Mononuclear cell (primary cell): ENCODE measurements around the gene RGS17. TPM values are rescaled to one million over a fixed set of nuclear protein-coding genes. Genes with fewer than 3 reads are reported as not detected.

Experiments used
- H3K27me3 ChIP-seq: 2 replicates; pipeline ENCODE4 v1.6.0; 2011; ENCODE audit warnings: low read length, control low read depth; ENCODE audit not compliant: insufficient read depth
- H3K4me1 ChIP-seq: 2 replicates; pipeline ENCODE4 v1.5.1; 2011; ENCODE audit warnings: mild to moderate bottlenecking, low read length, control low read depth; ENCODE audit not compliant: insufficient read depth
- H3K4me3 ChIP-seq: 2 replicates; pipeline ENCODE4 v1.5.1; 2011; ENCODE audit warnings: mild to moderate bottlenecking, low read length, moderate library complexity
- H3K9me3 ChIP-seq: 2 replicates; pipeline ENCODE4 v1.5.1; 2011; ENCODE audit warnings: low read depth, mild to moderate bottlenecking, control low read depth, low read length
- total RNA-seq: library from RNA; depleted of rRNA; stranded (reverse); fragments of >200 nt; gene quantifications from one replicate; pipeline ENCODE4 v1.2.3, GENCODE V29; 2012

The RGS17 gene
- total RNA-seq, 1 donor = not detected

DNA sequence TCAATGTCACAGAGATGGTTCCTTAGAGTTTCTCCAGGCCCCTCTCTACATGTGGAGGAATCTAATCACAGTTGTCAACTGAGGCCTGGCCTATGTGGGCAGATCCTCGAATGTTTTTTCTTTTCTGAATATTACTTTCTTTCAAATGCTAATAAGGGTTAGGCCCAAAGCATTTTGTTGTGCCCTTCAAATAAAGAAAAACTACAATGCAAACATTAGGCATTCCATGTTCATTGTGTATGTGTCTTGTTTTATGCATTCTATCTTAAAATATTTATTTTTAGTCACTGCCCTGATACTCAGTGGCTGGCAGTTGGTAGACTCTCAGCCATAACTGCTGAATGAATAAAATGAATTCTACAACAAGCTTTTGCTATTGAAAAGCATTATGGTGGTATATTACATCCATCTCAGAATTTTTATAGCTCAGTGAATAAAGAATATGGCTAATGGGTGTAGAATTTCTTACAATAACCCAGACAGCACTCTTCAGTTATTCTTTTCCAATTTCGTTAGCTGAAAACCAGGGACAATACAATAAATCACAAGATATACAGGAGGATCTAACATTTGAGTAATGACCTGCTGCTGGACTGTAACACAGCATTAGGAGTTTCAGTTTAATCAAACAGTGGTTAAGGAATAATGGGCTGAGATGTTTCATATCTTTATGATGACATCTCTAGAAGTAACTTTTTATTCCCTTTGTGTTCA, 28.3 kb downstream of the RGS17 start:
- Histone ChIP-seq H3K9me3 (no peaks in the 10 kb centered on the region), H3K4me1 (no peaks in the 10 kb centered on the region), H3K4me3 (no peak overlapping the region), H3K27me3 (no peaks in the 10 kb centered on the region)

DNA sequence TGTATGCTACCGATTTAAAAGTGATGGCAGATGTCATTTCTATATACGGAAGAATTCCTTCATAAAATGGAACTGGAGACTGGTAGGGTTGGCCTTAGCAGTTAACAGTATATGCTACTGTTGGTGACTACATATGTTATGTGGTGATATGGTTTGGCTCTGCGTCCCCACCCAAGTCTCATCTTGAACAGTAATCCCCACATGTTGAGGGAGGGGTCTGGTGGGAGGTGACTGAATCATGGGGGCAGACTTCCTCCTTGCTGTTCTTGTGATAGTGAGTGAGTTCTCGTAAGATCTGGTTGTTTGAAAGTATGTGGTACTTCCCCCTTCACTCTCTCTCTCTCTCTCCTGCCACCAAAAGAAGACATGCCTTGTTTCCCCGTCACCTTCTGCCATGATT, 29.6 kb downstream of the RGS17 start:
- Histone ChIP-seq H3K9me3 (no peaks in the 10 kb centered on the region), H3K4me1 (no peaks in the 10 kb centered on the region), H3K27me3 (no peaks in the 10 kb centered on the region), H3K4me3 (no peak overlapping the region)

DNA sequence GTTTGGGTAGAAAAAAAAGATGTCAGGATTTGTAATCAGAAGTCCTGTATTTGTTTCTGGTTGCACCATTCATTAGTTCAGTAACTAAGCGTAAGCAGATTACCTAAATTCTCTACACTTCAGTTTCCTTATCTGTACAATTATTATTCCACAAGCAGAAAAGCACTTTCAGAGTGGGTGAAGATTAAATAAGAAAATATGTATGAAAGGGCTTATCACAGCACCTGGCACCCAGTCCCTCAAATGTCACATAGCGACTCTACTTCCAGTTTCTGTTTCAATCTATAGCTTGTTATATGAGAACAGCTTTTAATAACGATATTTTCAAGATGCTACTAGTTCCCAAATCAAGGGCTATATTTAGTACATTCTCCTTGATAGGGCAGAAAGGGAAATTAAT, 31.4 kb downstream of the RGS17 start:
- no peaks in the 10 kb centered on the region for H3K4me1 ChIP-seq
- H3K4me3 ChIP-seq = no peak overlapping the region
- H3K27me3 ChIP-seq = no peaks in the 10 kb centered on the region
- no peaks in the 10 kb centered on the region for H3K9me3 ChIP-seq

DNA sequence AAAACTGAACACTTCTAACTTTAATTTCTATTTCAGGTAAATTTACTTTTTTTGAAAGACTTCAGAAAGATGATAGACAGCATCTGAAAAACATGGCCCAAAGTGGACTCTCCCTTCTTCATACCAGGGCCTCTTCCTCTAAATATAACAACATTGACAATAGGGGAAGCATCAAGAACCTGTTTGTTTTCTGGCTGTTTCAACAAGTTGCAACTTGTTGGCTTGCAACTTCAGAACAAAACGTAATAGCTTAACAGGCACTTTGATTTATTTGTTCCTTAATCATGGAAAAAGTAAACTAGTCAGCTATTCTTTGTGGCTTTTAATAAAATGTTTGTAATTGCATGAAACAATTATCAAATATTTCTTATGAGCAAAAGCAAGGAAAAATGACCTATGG, 34.3 kb downstream of the RGS17 start:
- H3K27me3 ChIP-seq = no peaks in the 10 kb centered on the region
- no peaks in the 10 kb centered on the region for H3K9me3 ChIP-seq
- H3K4me1 ChIP-seq = peaks cover 7% of the 10 kb centered on the region
- no peak overlapping the region for H3K4me3 ChIP-seq

DNA sequence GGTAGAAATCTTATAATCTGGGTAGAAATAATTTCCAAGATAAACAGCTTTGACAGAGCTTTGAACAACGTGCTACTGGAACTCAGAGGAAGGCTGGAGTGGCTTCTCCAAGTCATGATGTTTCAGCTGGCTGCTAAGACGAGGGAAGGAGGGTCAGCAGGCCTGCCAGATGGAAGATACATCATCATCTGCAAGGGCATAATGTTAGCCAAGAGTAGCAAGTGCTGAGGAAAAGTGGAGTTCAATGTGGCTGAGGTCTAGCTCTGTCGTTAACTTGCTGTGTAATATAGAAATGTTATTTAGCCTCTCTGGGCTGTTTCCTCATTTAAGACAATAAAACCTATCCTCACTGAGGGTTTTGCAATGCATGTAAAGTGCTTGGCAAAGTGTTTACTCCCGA, 35.1 kb downstream of the RGS17 start:
- H3K4me1 ChIP-seq = peaks cover 8% of the 10 kb centered on the region
- no peaks in the 10 kb centered on the region for H3K27me3 ChIP-seq
- no peak overlapping the region for H3K4me3 ChIP-seq
- H3K9me3 ChIP-seq = no peaks in the 10 kb centered on the region

DNA sequence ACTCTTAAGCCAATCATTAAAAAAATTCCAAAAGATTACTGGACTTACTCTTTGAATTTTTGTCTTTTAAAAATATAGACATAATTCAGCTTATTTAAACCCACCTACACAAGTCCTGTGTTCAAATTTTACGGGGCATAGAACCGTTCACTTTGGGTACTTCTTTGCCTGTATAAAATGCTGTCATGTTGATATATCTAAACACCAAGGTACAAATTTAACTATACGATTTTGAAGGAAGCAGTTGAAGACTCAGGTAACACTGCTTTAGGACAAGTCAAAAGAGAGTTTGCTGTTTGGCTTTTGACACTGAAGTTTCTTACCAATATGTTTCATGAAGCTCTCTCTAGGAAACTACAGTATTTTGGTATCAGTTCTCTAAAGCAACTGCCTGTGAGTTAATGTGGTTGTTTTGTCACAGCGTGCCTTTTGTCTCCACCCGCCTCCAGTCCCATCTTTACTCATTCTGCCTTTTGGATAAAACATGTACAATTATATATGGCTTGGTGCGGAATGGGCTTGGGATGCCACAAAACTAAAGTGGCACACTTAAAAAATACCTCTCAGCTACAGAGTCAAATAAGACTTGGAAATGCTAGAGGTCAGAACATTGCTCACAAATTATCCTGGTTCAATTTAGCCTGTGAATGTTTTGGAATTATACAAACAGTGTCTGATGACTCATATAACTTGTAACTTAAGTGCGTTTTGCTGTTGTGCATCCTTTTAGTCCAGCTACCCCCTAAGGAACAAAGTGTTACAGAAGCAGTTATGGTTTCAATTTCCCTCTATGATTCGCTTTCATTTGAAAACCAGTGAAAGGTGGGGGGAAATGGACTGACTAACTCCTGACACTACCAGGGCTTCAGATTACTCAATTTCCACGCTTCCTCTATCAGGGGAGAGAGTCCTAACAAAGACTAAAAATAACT, 38.7 kb downstream of the RGS17 start:
- Histone ChIP-seq H3K4me1 (peaks cover 14% of the 10 kb centered on the region), H3K4me3 (no peak overlapping the region), H3K9me3 (no peaks in the 10 kb centered on the region), H3K27me3 (no peaks in the 10 kb centered on the region)

DNA sequence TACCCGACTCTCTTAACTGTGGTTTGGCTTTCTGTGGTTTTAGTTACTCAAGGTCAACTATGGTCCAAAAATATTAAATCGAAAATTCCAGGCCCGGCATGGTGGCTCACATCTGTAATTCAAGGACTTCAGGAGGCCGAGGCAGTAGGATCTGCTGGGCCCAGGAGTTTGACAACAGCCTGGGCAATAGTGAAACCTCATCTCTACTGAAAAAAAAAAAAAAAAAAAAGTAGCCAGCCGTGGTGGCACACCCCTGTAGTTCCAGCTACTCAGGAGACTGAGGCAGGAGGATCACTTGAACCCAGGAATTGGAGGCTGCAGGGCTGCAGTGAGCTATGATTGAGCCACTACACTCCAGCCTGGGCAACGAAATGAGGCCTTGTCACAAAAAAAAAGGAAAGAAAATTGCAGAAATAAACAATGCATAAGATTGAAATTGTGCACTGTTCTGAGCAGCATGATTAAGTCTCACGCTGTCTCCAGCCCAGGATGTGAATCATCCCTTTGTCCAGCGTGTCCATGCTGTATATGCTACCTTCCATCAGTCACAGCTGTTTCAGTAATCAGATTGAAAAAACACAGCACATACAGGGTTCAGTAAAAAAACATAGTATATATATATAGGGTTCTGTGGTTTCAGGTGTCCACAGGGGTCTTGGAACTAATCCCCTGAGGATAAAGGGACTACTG, 40.7 kb downstream of the RGS17 start:
- Histone ChIP-seq H3K27me3 (no peaks in the 10 kb centered on the region), H3K4me3 (no peak overlapping the region), H3K4me1 (peaks cover 14% of the 10 kb centered on the region), H3K9me3 (no peaks in the 10 kb centered on the region)

DNA sequence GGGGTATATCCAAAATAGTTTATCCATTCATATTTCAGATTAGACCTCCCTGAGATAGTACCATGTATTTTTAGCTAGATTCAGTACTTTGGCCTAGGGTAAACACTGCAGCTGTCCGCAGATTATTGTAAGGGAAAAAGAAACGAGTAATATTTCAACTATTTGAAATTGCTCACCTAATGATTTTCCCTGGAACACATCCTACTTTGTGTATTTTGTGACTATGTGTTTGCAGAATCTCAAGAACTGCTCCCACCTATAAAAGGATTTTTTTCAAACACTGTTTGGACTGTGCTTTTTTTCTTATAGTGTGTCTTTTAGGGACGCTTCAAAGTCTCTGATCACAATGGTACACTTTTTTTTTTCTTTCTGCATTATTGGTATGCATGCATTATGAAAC, 42.3 kb downstream of the RGS17 start:
- Histone ChIP-seq H3K4me1 (peaks cover 14% of the 10 kb centered on the region), H3K4me3 (no peak overlapping the region), H3K9me3 (no peaks in the 10 kb centered on the region), H3K27me3 (peaks cover 4% of the 10 kb centered on the region)

DNA sequence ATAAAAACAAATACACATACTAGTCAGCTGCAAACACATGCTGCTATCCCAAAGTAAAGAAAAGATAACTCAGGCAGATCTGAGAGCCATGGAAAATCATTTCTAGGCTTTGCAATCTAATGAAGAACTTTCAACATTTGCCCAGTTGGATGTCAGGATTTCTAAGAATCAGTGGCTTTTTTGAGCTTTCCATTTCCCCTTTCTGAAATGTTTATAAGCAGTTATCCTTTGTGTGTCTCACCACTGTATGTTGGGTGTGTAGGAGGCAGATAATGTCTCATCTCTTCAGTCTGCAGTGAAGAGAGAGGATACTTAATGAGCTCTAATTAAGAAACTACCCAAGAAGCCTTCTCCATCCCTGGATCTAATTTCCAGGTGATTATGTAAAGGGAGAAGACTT, 43.6 kb downstream of the RGS17 start:
- Histone ChIP-seq H3K9me3 (no peaks in the 10 kb centered on the region), H3K4me3 (no peak overlapping the region), H3K27me3 (peaks cover 4% of the 10 kb centered on the region), H3K4me1 (peaks cover 11% of the 10 kb centered on the region)

DNA sequence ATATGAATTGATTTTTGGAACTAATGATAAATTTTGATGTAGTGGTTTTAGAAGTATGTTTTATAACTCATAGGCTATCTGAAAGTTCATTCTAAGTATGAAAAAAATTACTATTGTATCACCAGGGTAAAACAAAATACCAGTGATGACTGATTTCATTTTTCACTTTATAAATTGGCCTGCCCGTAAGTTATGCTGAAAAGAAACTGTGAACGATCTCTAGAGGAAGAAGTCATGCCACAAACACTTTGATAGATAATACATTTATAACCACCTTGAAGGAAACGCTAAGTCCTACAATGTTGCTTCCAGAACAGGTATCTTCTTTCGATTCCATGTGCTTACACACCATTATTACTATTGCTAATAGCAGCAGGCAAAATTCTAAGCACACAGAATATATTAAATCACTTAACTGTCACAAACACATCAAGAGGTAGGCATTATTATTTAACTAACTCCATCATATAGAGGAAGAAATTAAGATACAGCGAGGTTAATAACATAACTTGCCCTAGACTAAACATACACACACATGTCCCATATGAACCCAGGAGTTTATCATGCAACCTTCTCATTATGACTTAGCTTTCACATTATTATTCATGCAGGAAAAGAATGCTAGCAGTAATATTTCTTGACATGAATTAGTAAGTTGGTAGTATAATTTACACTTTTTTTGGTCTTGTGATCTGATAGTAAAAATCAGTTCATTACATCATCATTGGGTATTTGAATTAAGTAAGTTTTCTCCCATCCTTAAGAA, 44.7 kb downstream of the RGS17 start:
- H3K9me3 ChIP-seq = no peaks in the 10 kb centered on the region
- H3K4me3 ChIP-seq = no peak overlapping the region
- H3K27me3 ChIP-seq = peaks cover 5% of the 10 kb centered on the region
- peaks cover 5% of the 10 kb centered on the region for H3K4me1 ChIP-seq

DNA sequence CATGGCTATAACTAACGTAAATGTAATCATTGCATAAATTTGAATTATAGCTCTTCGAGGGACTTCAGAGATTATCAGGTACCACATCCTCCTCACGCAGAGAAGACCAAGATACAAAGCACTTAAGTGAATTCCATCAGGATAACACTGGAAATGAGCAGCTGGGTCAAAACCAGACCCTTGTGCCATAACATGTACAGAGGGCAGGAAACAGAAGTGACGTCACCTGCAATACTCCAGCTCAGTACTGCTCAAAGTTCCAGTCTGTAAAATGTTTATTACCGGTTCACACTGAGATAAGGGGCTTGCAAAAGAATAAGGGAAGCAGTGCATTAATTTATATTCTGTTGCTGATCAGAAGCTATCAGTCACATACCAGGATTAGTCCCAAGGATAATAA, 45.8 kb downstream of the RGS17 start:
- Histone ChIP-seq H3K27me3 (peaks cover 9% of the 10 kb centered on the region), H3K4me1 (peaks cover under 1% of the 10 kb centered on the region), H3K4me3 (no peak overlapping the region), H3K9me3 (no peaks in the 10 kb centered on the region)

DNA sequence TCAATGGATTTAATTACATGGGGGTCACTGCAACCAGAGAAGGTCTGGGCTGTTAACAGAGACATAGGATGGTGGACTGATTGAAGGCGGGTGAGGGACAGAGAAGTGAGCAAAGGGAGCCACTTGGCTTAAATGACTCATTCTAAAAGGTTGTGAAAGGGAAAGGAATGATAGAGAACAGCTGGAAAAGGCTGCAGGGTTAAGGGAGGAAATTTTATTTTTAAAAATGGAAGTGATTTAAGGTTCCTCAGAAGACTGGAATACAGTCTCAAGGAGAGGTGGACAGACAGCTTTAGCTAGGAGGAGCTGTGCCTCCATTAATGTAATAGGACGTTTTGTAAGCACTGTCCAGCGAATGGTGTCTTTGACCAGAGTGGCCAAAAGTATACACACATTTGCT, 46.7 kb downstream of the RGS17 start:
- no peaks in the 10 kb centered on the region for H3K9me3 ChIP-seq
- H3K4me3 ChIP-seq = no peak overlapping the region
- no peaks in the 10 kb centered on the region for H3K4me1 ChIP-seq
- peaks cover 9% of the 10 kb centered on the region for H3K27me3 ChIP-seq

DNA sequence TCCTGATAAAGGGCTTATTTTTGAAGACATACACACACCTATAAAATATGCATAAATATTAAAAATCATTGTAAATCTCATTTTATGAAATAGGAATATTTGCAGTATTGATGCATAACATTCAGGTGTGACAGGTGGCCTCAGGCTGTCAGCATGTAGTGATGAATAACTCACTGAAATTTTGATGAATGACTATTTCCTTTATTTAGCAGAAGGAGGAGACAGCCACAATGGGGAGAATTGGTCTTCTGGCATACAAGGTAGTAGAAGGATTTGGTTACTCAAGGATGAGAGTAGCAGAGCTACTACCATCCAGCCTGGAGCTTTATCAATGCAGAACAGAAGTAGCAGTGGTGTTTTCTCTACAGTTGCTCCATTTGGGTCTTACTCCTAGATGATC, 47.2 kb downstream of the RGS17 start:
- H3K9me3 ChIP-seq = no peaks in the 10 kb centered on the region
- no peak overlapping the region for H3K4me3 ChIP-seq
- no peaks in the 10 kb centered on the region for H3K4me1 ChIP-seq
- peaks cover 9% of the 10 kb centered on the region for H3K27me3 ChIP-seq

DNA sequence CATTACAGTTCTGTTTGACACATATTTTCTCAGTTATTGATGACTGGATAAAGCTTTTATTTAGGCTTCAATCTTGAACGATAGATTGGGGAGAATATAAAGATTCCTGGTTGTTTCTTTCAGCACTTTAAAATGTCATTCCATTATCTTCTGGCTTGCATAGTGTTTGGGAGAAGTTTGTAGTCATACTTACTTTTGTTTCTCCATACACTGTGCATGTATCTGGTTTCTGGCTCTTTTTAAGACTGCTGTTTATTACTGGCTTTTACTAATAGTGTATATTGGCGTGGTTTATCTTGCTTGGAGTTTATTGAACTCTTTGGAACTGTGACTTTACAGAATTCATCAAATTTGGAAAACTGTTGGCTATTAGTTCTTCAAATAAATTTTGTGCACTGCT, 49.2 kb downstream of the RGS17 start:
- Histone ChIP-seq H3K27me3 (peaks cover 9% of the 10 kb centered on the region), H3K4me3 (no peak overlapping the region), H3K4me1 (no peaks in the 10 kb centered on the region), H3K9me3 (no peaks in the 10 kb centered on the region)

DNA sequence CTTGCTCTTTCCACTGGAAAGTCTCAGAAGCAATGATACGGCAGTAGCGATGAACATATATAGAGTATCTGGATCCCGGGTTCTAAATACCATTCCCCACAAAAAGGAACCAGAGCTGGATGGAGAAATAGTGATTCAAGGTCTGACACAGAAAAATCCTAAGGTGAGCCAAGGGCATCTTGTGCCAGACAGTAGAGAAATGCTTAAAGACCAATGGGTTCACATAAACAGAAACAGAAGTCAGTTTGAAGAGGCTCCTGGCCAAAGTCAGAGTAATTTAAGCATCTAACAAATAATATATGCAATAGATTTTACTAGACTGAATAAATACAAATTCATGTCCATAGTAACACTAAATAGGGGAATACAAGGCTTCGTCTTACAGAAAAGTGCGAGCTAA, 54.7 kb downstream of the RGS17 start:
- peaks cover 5% of the 10 kb centered on the region for H3K4me1 ChIP-seq
- peaks cover 4% of the 10 kb centered on the region for H3K27me3 ChIP-seq
- no peak overlapping the region for H3K4me3 ChIP-seq
- no peaks in the 10 kb centered on the region for H3K9me3 ChIP-seq
